HG02943 (cell line): ENCODE results near the gene GNG7.
"Not testable (repeated sequence)": the region's sequence is repeated elsewhere in the genome, so short reads cannot be mapped to it uniquely, and the experiment has no call there.

Experiments used
- ATAC-seq: cut with Tn5 transposase; IDR thresholded peaks from one replicate; pipeline ENCODE4 v1.9.1; 2021; ENCODE audit warnings: mild to moderate bottlenecking, low read depth, moderate library complexity; ENCODE audit not compliant: unreplicated experiment

GNG7 gene

GRCh38 chr19:2543463-2544442 is 158.7 kb downstream of the GNG7 start:
- no peak for ATAC-seq

GRCh38 chr19:2543072-2543462 is 159.4 kb downstream of the GNG7 start:
- not testable (repeated sequence) for ATAC-seq

GRCh38 chr19:2542341-2543069 is 160.0 kb downstream of the GNG7 start:
- ATAC-seq = no peak

GRCh38 chr19:2540646-2541454 is 161.6 kb downstream of the GNG7 start:
- ATAC-seq = no peak

DNA sequence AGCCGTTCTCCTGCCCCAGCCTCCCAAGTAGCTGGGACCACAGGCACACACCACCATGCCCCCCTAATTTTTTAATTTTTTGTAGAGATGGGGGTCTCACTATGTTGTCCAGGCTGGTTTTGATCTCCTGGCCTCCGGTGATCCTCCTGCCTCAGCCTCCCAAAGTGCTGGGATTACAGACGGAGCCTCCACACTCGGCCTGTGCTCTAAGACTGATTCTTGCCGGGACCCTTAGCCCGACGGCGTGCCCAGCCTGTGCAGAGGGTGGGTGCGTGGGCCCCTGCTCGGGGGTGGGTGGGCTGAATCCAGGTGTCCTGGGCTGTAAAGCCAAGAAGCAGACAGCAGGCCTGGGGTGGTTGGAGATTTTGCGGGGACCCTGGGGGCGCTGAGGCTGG is 162.2 kb downstream of the GNG7 start:
- ATAC-seq = no peak

DNA sequence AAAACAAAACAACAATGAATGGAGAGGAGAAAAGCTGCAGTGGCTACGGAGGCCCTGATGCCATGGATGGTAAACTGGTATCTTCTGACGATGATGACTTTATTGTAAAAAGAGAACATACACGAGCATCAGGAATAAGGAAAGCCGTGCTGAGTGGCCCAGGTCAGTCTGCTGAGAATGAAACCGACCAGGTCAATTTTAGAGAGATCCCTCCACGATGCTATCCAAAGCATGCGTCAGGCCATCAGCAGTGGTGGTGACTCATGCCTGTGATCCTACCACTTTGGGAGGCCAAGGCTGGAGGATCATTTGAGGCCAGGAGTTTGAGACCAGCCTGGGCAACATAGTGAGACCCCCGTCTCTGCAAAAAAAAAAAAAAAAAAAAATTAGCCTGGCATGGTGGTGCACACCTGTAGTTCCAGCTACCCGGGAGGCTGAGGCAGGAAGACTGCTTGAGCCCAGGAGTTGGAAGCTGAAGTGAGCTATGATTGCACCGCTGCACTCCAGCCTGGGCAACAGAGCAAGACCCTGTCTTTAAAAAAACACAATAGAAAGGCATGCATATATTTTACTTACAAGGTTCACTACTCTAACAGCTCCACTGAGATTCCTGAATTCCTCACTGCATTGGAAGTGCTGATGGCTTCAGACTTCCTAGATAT is 164.3 kb downstream of the GNG7 start:
- ATAC-seq = no peak

GRCh38 chr19:2537584-2537983 is 164.9 kb downstream of the GNG7 start:
- not testable (repeated sequence) for ATAC-seq

DNA sequence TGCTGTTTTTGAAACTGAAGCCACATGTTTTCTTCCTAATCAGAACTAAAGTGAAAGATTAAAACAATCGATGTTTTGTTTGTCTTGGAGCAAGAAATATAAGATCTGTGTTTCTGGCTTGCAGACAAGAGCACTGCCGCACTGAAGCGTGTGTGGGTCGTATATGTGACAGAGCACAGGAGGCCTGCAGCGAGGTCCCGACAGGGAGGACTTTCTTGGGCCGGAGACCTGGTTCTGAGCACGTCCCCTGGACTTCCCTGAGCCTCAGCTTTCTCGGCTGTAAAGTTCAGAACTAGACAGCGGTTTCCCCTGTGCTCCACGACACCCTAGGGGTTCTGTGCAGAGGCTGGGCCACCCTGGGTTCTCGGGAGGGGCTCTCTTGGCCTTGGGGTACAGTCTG is 166.0 kb downstream of the GNG7 start:
- ATAC-seq = no peak

GRCh38 chr19:2534423-2535013 is 168.0 kb downstream of the GNG7 start:
- no peak for ATAC-seq

DNA sequence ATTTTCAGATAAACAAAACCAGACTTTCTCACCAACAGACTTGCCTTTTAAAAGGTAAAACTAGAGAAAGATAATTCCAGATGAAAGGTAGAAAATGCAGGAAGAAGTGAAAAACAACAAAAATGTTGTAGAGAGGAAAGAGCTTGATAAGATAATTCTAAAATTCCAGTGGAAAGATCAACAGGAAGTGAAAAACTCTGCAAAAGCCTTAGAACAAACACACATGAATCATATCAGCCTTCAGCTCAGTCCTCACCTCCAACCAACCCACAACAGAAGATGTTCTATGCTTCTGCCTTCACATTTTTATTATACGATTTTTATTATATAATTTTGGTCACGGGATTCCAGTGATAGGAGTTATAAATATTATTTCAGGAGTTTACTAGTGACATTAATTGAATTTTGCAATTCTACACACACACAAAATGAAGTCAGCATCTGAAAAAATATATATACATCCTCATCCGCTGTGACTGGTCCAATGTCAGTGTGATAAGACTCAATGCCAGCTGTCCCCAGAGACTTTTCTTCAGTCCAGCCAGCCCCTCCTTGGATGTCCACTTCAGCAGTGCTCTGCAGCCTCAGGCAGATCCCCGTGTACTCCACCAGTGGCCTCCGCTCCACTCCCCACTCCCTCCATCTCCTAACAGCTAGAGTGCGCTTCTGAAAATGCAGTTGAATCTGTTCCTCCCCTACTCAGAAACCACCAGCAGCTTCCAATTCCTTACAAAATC is 168.6 kb downstream of the GNG7 start:
- no peak for ATAC-seq

GRCh38 chr19:2533072-2533425 is 169.4 kb downstream of the GNG7 start:
- ATAC-seq = no peak

GRCh38 chr19:2532252-2533071 is 170.0 kb downstream of the GNG7 start:
- ATAC-seq = no peak

DNA sequence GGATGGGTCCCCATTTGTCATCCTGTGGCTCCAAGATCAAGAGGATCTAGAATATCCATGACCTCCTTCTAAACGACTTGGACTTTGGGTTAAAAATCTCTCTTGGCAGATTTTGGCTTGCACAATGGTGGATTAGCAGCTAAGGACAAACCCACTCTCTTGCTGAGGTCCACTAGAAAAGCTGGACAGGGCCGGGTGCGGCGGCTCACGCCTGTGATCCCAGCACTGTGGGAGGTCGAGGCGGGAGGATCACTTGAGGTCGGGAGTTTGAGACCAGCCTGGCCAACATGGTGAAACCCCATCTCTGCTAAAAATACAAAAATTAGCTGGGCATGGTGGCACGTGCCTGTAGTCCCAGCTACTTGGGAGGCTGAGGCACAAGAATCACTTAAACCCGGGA is 172.6 kb downstream of the GNG7 start:
- not testable (repeated sequence) for ATAC-seq

DNA sequence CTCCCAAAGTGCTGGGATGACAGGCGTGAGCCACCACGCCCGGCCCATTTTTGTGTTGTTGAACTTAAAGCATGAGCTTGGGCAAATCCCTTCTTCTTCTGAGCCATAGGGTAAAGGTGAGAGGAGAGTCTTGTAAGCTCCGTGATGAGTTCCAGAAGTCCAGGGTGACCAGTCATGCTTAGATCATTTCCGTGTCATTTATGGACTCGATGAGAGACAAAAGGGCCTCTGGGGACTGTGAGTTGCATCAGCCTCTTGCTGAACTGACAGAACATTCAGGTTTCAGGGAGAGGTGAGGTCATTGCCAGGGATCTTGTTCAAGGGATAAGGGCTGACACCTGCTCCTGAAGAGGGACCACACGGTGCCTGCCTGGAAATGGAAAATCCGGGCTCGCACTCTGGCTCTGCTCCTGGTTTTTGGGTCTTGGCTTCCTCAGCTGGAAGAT is 173.0 kb downstream of the GNG7 start:
- ATAC-seq = no peak

DNA sequence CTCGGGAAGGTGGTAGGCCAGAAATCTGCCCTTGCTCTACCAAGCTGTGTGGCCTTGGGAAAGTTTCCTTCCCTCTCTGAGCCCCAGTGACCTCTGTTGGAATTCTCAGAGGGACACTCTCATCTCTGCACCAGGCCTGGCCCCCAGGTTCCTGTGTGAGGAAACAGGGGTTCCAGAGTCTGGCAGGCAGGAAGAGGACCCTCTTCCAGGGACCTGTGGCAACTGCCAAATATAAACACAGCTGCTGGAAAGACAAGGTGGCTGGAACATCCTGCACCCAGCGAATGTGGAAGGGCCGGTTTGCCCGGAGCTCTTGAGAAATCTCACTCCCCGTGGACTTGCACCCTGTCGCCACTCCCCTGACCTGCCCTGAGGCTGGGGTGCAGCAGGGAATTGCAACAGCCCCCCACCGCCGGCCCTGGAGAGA is 173.8 kb downstream of the GNG7 start:
- no peak for ATAC-seq

GRCh38 chr19:2527686-2528085 is 174.8 kb downstream of the GNG7 start:
- ATAC-seq = no peak

DNA sequence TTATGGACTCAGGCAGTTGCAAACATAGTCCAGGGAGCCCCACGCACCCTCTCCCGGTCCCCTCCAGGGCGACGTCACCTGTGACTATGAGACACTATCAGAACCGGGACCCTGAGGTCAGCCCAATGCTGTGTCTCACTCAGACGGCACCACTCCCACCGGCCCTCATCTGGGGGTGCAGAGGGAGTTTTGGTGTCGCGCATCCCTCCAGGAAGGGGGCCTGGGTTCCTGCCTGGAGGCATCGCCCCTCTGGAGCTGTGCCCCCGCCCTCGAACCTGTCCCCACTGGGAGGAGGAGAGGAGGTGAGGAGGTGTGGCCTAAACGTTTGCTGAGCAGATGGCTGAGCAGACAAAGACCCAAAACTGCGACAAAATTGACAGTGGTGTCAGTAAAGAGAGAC is 175.3 kb downstream of the GNG7 start:
- ATAC-seq = no peak
